GM21528 (cell line): Measurements from ENCODE around the gene RBM20.

Experiments used
- ATAC-seq: cut with Tn5 transposase; IDR thresholded peaks from one replicate; pipeline ENCODE4 v1.9.1; 2021; ENCODE audit warnings: mild to moderate bottlenecking, moderate library complexity; ENCODE audit not compliant: unreplicated experiment, low FRiP score

The RBM20 gene

DNA sequence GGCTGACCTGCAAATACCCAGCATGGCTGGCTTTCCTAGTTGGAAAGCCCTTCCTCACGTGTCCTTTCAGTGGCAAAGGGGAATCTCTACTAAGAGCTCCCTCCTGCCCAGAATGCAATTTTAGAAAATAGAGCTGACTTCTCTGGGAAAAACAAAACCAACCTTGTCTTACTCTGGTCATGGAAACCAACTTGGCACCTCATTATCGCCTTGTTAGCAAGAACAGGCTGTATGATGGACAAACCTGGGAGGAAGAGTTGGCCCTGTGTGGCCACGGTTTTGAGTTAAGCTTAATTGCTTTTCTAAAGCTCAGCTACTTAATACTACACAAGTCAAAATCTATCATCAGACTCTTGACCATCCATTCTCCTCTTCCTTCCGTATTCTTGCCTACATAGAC, 133.5 kb downstream of the RBM20 start:
- no peak for ATAC-seq

DNA sequence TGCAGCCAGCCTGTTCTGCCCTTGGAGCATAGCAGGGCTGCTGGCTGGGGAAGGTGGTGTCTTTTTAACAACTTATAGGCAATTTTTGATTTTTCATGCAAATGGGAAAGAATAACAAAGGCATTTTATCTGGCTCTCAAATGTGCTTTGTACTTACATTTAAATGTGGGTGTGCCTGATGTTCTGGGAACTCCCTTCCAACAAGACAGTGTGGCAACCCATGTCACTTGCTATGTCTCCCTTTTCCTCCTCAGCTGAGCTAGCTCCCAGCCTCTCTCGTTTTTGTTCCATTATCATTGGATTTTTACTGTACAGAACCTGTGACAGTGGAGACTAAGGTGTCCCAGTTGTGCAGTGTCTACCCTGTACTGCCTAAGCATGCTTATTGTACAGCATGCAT, 134.1 kb downstream of the RBM20 start:
- ATAC-seq, result no peak

DNA sequence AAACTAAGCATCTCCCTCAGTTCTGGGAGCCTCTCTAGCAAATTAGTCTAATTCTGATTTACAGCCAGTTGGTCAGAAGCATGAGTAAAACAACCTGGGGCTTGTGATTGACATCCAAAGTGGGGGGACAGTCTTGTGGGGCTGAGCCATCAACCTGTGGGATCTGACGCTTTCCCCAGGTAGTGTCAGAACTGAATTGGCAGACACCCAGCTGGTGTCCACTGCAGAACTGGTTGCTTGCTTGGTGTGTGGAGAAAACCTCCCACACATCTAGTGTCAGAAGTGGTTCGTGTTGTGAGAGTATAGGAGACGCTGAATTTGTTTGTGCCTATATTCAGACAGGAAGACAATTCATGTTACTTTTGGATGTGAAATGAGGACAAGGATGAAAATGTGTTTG, 135.4 kb downstream of the RBM20 start:
- no peak for ATAC-seq

DNA sequence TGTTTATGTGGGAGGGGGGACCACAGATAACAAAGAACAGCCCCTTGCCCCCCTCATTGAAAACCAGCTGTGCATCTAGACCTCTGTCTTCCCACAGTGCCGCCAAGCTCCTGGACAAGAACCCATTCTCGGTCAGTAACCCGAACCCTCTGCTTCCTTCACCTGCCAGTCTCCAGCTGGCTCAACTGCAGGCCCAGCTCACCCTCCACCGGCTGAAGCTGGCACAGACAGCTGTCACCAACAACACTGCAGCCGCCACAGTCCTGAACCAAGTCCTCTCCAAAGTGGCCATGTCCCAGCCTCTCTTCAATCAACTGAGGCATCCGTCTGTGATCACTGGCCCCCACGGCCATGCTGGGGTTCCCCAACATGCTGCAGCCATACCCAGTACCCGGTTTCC, 136.6 kb downstream of the RBM20 start:
- no peak for ATAC-seq

DNA sequence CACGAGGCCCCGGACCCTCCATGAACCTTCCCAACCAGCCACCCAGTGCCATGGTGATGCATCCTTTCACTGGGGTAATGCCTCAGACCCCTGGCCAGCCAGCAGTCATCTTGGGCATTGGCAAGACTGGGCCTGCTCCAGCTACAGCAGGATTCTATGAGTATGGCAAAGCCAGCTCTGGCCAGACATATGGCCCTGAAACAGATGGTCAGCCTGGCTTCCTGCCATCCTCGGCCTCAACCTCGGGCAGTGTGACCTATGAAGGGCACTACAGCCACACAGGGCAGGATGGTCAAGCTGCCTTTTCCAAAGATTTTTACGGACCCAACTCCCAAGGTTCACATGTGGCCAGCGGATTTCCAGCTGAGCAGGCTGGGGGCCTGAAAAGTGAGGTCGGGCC, 137.0 kb downstream of the RBM20 start:
- no peak for ATAC-seq

DNA sequence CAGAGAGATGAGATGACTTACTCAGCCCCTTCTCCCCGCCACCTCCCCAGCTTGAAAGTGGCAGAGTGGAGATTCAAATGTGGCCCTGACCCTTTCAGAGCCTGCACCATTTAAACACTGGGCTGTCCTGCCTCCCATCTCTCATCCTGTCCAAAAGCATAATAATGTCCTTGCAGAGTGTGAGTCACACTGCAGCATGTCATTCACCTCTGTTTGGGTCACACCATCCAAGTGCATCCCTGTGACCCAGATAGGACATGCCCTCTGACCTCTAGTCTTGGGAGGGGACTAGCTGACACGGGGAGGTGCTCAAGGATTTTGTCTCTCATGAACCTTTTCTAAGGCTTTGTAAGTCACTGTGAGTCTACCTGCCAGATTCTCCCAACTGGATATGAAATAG, 138.5 kb downstream of the RBM20 start:
- ATAC-seq, result no peak

DNA sequence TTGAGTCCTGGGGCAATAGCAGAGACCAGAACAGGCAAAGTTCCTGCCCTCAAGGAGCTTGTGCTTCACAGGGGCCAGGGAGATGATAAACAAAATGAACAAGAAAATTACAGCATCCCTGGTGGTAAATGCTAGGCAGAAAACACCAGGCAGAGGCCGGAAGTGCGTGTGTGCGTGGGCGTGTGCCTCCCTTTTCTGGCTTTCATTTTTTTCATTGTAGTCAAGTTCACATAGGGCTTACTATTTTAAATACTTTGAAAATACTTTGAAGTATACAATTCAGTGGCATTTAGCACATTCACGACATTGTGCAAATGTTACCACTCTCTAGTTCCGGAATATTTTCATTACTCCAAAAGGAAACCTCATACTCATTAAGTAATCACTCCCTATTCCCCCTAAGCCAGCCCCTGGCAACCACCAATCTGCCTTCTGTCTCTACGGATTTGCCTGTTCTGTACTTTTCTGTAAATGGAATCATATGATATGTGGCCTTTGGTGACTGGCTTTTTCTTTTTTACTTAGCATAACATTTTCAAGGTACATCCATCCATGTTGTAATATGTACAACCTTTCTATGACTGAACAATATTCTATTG, 139.5 kb downstream of the RBM20 start:
- no peak for ATAC-seq

DNA sequence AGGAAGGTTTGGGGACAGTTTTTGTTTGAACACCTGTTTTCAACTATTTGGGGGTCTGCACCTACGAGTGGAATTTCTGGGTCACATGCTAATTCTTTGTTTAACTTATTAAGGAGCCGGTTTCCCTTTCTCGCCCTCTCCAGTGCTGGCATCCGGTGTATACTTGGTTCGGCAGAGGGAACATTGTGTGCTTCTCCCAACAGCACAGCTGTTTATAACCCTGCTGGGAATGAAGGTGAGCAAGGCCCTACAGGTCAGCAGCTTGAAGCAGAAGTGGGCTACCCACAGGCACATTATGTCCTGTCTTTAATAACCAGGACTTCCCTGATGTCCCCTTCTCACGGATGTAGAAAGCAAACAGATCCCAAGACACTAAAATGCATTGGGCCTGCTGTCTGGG, 140.1 kb downstream of the RBM20 start:
- no peak for ATAC-seq

DNA sequence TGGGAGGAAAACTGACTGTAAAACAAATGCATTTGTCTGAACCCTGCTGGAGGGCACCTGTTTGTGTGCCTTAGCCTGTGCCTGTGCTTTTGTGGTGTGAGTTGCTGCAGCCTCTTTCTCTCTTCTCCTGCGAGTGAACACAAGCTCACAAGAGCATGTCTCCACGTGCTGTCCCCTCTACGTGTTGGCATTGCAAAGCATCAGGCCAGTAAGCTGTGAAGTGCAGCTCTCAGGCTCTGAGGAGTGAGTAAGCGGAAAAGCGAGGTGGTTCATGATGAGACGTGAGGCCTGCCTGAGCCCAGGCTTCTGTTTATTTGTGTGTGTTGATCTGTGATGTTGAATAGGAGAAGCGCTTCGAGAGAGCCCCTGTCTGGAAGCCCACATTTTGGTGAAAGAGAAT, 142.0 kb downstream of the RBM20 start:
- ATAC-seq, result no peak

DNA sequence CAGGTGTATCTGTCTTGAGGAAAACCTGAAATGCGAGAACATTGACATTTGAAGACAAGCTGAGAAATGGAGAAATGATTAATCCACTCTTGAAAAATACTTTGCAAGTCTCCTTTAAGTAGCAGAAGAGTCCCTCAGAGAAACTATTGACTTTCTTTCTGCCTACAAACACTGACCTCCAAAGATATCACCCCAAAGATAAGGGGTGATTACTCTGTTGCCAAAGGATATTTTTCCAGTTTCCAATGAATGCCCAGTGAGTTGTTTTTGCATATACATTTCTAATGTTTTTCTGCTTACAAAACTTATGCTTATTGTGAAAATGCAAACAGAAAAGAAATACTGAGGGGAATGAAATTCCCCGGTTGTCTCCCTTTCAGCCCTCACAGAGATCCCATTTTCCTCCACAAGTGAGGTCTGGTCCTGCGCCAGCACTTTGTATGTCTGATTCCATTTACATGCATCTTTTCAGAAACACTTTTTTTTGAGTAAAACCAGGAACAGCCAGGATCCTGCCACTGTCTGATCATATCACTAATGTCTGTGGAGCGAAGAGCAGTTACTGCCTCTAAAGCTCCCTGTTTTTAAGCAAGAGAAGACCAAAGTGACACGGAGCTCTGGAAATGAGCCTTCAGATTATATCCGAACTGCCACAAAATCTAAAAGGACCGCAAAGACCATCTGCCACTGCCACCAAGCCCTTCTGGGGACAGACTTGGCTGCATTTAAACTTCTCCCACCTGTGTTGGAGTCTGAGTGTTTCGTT, 144.7 kb downstream of the RBM20 start:
- ATAC-seq, result no peak

DNA sequence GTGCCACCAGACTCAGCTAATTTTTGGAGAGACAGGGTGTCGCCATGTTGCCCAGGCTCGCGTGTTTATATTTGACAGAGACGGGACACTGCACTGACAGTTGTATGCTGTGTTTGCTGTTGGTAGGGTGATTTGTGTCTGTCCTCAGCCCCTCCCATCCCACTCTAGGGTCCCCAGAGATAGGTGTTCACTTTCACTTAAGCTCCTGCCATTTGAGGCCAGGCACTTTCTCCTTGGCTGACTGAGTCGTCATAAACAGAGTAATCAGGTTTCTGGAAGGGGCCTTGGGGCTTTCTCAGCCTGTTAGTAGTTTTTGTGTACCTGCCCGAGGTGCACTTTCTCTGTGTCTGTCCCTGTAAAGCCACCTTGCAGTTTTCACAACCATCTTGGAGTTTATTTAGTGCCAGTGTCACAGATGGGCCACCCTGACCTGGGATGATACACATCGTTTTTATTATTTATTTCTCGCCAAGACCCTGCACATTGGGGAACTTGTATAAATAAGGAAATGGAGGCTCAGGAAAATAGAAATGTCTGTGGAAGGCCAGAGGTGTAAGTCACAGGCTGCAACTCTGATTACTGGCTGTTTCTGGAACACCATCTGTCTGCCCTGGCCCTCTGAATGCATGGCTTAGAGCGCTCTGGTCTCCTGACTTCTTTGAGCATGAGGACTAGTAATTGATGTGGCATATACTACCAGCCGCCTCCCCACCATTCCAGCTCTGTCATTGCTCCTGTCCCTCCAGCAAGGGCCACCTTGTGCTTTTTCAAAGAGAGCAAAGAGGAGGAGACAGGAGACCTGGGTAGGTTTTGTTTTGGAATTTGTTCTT, 145.7 kb downstream of the RBM20 start:
- ATAC-seq, result no peak

DNA sequence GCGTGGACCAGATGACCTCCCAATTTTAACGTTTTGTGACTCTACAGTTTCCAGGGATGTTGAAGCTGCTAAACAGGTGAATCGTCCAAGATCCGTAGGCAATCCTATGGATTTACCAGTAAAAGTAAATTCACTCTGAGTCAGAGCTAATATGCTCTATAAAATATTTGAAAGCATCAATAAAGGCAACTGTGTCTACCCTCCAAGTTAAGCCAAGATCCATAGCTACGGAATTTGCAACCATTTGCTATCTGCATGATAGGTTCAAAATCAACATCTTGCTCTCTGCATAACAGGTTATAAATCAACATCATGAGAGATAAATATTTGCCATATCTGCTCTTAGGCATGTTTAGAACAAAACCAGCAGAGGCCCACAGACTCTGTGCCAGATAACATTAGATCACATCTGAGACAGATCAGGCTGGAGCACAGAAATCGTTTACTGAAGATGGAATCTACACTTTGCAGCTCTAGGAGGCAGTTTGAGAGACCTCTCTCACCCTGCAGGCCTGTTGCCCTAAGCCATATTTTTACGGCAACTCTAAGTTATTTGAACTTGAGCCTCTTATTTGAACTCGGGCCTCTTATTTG, 146.9 kb downstream of the RBM20 start:
- no peak for ATAC-seq

DNA sequence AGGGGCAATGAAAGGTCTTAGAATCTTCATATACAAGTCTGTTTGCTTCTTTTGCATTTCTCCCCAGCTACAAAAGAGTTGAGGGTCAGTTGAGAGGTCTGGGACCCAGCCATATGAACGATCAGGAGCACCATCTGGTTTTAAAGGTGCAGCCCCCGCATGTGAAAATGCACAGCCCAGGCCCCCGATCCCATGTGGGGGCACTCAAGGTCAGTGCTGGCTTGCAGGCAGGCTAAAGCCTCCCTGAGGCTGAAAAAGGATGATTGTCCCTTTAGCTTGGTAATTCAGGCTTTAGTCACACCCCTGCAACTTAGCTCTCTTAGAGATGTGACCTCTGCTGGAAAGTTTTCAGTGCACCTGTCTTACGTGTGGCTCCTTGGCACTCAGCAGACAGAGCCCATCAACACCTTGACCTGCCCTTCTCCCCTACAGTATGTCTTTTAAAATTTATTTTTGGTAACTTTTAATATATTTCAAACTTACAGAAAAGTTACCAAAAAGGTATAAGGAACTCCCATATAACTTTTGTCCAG, 147.5 kb downstream of the RBM20 start:
- ATAC-seq, result no peak

DNA sequence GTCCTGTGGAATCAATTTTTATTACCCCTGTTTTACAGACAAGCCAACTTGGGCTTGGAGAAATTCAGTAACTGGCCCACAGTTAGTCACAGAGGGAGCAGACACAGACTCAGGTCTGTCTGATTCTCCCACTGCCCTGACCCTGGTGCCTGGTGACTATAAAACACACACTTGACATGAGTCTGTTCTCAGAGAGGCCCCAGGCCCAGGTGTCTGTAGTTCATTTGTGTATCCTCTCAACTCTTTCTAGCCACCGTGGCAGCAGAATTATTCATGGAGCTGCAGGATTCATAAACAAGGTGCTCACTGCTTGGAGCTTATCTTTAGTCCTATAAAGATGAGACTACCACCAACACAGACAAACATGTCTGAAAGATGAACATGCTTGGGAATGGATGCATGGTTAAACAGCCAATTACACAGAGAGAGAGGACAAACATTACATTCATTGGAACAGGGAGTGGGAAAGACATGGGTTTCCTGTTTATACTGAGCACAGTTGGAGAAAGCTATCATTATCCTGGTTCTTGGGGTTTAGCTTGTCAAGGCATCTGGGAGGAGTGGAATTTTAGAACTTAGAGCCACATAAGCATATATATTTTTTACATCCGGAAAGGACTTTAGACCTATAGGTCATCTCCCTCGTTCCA, 148.5 kb downstream of the RBM20 start:
- ATAC-seq, result no peak

DNA sequence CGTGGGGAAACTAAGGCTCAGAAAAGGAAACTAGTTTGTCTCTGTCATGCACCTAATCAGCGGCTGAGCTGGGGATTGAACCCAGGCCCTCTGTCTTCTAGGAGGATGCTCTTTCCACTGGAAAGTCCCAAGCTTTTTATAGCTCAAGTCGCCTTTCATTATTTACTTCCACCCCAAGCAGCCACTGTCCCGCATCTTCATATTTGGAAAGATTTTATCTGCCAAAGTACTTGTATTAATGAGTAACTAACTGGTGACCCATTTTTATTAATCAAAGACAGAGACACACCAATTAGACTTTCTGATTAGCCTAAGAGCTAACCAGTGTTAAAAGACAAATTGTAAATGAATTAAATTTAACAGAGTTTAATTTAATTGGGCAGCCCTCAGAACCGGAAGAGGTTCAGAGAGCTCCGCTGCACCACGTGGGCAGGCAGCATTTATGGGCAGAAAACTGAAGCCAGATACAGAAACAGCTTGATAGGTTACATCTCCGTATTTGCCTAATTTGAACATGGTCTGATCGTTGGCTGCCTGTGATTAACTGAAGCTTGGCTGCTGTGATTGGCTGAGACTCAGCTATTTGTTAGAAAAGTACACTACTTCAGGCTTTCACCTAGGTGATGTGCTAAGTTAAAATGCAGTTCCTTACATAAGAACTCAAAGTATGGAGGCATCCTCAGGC, 149.1 kb downstream of the RBM20 start:
- ATAC-seq, result no peak

DNA sequence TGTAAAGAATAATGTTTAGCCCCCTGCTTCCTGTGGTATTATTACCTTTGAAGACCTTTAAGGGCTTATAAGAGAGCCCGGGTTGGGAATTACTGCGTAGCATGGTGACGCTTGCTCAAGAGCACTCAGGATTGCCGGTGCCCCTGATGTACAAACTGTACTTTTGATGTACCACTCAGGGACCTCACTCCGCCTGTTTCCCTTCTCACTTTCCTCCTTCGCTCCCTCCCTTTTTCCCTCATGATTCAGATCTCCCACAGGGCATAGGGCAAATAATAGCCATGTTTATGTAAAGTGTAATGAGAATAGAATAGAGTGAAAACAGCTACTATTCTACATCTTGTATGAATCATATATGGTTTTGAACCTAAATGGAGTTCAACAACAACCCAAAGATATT, 149.8 kb downstream of the RBM20 start:
- ATAC-seq, result no peak

DNA sequence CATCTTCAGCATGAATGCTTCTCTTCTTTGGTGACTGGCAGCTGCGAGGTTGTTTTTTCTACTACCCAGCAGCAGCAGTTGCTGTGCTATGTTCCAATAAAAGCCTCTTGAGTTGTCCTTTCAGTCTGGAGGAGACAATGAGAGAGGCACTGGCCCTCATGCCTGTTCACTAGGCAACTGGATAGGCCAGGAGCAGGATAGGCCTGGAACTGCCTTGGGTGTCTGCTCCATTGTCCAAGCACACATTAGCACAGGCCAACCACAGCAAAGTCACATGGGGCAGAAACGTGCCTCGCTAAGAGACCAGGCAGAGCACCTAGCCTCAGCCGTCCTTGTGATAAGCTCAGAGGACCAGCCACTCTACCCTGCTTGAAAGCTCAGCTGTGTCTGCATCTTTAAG, 150.7 kb downstream of the RBM20 start:
- ATAC-seq, result no peak

DNA sequence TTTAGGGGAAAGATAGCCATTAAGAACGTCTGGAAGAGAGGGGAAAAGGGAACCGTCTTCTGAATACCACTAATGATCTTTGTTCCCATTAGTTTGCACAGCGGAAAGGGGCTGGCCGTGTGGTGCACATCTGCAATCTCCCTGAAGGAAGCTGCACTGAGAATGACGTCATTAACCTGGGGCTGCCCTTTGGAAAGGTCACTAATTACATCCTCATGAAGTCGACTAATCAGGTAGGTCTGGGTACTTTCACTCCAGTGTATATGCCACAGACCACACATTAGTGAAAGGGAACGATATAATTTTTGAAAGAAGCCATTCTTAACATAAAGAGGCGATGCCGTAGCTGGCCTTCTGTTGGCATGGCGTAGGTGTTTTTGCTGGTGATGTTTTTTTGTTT, 153.3 kb downstream of the RBM20 start:
- no peak for ATAC-seq

DNA sequence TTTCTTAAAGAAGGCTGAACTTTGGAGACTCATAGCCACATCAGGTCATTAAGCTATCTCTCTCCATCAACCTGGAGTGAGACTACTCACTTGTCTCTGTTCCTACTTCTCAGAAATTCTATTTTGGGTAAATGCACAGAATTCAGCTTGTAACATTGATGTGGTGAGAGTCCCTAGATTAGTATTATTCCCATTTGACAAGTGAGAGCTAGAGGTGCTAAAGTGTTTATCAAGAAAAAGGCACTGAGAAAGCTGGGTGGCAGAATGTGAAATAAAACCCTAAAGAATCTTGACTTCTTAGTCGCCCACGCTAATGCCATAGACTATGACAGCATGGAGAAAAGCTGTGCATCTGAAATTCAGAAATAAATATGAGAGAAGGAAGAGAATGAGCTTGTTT, 154.2 kb downstream of the RBM20 start:
- ATAC-seq, result no peak

DNA sequence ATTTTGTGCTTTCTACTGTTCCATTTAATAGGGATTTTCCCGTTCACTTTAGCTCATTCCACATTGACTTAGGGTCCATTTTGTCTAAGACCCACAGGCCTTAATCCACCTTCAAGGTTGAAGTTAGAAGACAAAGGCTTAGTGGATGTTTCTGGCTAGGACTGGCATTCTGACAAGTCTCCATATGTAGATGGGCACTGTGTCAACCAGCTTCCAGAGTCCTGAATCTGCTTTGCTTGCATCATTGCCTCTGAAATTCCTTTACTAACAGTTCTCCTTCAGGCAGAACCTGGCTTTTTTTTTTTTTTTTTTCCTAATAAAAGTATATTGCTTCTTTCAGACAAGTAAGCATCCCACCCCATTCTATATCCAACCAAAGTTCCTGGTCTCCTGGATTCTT, 158.0 kb downstream of the RBM20 start:
- ATAC-seq, result no peak
